HEK293T (cell line): ENCODE measurements around the gene CHAD.

Experiments
- CTCF ChIA-PET: fragments of 350-600 bp; formaldehyde crosslinking; extraction: SDS; loops from one replicate; lab custom pipeline; 2021; ENCODE audit warnings: antibody characterized with exemption, inconsistent platforms; lab: Yijun Ruan, JAX
- POLR2A ChIA-PET: fragments of 350-600 bp; formaldehyde crosslinking; extraction: SDS; loops from one replicate; lab custom pipeline; 2020; ENCODE audit warnings: antibody characterized with exemption, inconsistent platforms; lab: Yijun Ruan, JAX
- DNase-seq: peaks from one replicate; pipeline ENCODE4 v3.0.0; 2012; ENCODE audit warnings: mixed read lengths; ENCODE audit errors: extremely low spot score
- ARNT ChIP-seq: fragments of 450-650 bp; IDR thresholded peaks from 2 replicates; pipeline ENCODE4 v1.6.1; 2017; ENCODE audit warnings: mild to moderate bottlenecking
- BHLHE40 ChIP-seq: fragments of 450-650 bp; IDR thresholded peaks from 2 replicates; pipeline ENCODE4 v1.6.1; 2016; ENCODE audit warnings: mild to moderate bottlenecking, moderate library complexity, borderline replicate concordance
- CTBP1 ChIP-seq: fragments of 450-650 bp; IDR thresholded peaks from 2 replicates; pipeline ENCODE4 v1.6.1; 2016; ENCODE audit warnings: borderline replicate concordance
- ELF4 ChIP-seq: fragments of 450-650 bp; IDR thresholded peaks from 2 replicates; pipeline ENCODE4 v1.6.1; 2017; ENCODE audit warnings: antibody characterized with exemption
- FOXA1 ChIP-seq: fragments of 450-650 bp; IDR thresholded peaks from 2 replicates; pipeline ENCODE4 v1.6.1; 2016; ENCODE audit warnings: mild to moderate bottlenecking
- FOXK2 ChIP-seq: fragments of 450-650 bp; IDR thresholded peaks from 2 replicates; pipeline ENCODE4 v1.6.1; 2016; ENCODE audit warnings: mild to moderate bottlenecking
- FOXM1 ChIP-seq: fragments of 450-650 bp; IDR thresholded peaks from 2 replicates; pipeline ENCODE4 v1.6.1; 2017; ENCODE audit warnings: mild to moderate bottlenecking, borderline replicate concordance
- HDGF ChIP-seq: fragments of 450-650 bp; IDR thresholded peaks from 2 replicates; pipeline ENCODE4 v1.6.1; 2017; ENCODE audit warnings: antibody characterized with exemption, borderline replicate concordance
- L3MBTL2 ChIP-seq: fragments of 450-650 bp; conservative IDR thresholded peaks from 2 replicates; pipeline ENCODE4 v1.6.1; 2016; ENCODE audit warnings: mild to moderate bottlenecking
- LEF1 ChIP-seq: fragments of 450-650 bp; IDR thresholded peaks from 2 replicates; pipeline ENCODE4 v1.6.1; 2017; ENCODE audit warnings: mild to moderate bottlenecking, borderline replicate concordance
- NFRKB ChIP-seq: fragments of 450-650 bp; IDR thresholded peaks from 2 replicates; pipeline ENCODE4 v1.6.1; 2016; ENCODE audit warnings: mild to moderate bottlenecking, moderate library complexity
- SP1 ChIP-seq: fragments of 450-650 bp; IDR thresholded peaks from 2 replicates; pipeline ENCODE4 v1.6.1; 2017
- SUZ12 ChIP-seq: fragments of 450-650 bp; IDR thresholded peaks from 2 replicates; pipeline ENCODE4 v1.6.1; 2016; ENCODE audit warnings: mild to moderate bottlenecking
- TARDBP ChIP-seq: fragments of 450-650 bp; IDR thresholded peaks from 2 replicates; pipeline ENCODE4 v1.6.1; 2016
- ZNF384 ChIP-seq: fragments of 450-650 bp; IDR thresholded peaks from 2 replicates; pipeline ENCODE4 v1.6.1; 2016
- TF ChIP-seq, protein P1 (sequence below): fragments of 450-650 bp; IDR thresholded peaks from 2 replicates; pipeline ENCODE4 v1.6.1; 2016

The CHAD gene

DNA sequence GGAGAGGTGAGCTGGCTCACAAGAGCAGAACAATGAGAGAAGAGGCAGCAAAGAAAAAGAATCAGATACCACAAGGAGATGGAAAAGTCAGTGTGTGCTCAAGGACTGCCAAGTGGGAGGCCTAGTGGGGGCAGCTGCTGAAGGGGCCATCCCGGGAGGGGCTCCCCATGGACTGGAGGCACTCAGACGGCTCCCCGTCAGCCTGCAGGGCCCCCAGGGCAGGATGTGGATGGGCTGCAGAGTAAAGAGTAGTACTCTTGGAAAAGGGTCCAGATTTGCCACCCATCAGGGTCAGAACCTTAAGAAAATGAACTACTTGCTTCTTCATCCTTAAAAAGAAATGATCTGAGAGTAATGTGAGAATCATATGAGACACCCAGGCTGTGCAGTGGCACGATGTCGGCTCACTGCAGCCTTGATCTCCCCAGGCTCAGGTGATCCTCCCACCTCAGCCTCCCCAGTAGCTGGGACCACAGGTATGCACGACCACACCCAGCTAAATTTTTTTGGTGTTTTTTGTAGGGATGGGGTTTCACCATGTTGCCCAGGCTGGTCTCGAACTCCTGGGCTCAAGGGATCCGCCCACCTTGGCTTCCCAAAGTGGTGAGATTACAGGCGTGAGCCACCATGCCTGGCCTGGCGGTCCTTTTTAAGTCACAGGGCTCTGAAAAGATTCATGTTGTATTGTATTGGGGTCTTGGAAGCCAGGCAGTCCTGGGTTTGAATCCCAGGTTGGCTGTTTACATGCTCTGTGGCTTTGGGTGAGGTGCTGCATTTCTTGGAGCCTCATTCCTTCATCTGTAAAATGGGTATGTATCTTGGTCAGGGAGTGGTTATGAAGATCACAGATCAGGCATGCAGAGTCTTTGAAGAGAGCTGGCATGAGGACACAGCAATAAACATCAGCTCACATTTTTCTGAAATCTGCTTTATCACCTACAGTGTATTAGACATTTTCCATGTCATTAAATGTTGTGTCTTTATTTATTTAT lies 27.5 kb downstream of the CHAD start:
- CTCF ChIA-PET: no interaction called here
- POLR2A ChIA-PET: no interaction called here
- TF ChIP-seq ARNT (no peak), TARDBP (no peak), L3MBTL2 (no peak), CTBP1 (no peak), LEF1 (no peak), HDGF (no peak), ELF4 (no peak), ZNF384 (no peak), NFRKB (no peak), SUZ12 (no peak), FOXA1 (no peak), FOXK2 (no peak), SP1 (no peak), FOXM1 (no peak), BHLHE40 (no peak)
- TF ChIP-seq, protein P1, sequence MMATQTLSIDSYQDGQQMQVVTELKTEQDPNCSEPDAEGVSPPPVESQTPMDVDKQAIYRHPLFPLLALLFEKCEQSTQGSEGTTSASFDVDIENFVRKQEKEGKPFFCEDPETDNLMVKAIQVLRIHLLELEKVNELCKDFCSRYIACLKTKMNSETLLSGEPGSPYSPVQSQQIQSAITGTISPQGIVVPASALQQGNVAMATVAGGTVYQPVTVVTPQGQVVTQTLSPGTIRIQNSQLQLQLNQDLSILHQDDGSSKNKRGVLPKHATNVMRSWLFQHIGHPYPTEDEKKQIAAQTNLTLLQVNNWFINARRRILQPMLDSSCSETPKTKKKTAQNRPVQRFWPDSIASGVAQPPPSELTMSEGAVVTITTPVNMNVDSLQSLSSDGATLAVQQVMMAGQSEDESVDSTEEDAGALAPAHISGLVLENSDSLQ: no peak
- DNase-seq: no peak

DNA sequence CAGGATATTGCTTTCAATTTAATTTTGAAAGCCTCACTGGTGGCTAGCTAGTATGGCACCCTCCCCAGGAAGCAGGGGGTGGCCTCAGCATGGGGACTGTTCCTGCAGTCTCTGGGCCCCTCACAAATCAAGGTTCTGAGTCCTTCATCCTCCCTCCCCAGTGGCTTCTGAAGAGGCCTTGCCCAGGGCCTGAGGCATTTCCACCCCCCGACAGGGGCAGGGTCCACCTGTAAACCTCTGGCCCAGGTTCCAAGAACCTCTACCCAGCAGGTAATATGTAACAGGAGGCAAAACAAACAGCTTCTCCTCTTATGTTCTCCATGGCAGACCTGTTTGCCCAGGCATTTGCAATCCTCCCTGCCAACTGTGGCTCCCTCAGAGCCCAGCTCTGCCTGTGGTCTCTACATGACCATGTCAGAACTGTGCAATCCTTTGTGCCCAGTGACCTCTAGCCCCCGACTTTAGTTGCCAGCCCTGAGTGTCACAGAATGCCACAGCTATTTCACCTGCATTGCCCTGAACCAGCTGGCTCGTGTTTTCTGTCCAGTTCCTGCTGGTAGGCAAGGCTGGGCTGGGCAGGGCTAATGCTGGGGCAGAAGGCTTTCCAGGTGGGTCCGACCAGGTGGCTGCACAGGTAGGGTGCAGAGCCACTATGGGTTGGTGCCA lies 28.4 kb downstream of the CHAD start:
- DNase-seq: no peak
- POLR2A ChIA-PET: no interaction called here
- CTCF ChIA-PET: no interaction called here
- TF ChIP-seq ARNT (no peak), SP1 (no peak), ZNF384 (no peak), SUZ12 (no peak), HDGF (no peak), ELF4 (no peak), BHLHE40 (no peak), L3MBTL2 (no peak), FOXK2 (no peak), CTBP1 (no peak), FOXA1 (no peak), LEF1 (no peak), TARDBP (no peak), FOXM1 (no peak), NFRKB (no peak)
- TF ChIP-seq, protein P1: no peak

DNA sequence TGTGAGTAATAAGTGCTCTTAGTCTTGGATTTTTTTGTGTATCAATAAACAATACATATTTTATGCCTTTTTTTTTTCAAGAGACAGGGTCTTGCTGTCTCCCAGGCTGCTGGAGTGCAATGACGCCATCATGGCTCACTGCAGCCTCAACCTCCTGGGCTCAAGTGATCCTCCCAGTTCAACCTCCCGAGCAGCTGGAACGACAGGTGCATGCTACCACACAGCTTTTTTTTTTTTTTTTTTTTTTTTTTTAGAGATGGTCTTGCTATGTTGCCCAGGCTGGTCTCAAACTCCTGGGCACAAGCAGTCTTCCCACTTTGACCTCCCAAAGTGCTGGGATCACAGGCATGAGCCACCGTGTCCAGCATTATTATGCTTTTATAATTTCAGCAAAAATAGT lies 29.7 kb downstream of the CHAD start:
- TF ChIP-seq TARDBP: no peak
- TF ChIP-seq NFRKB: no peak
- no peak for TF ChIP-seq ZNF384
- no peak for TF ChIP-seq FOXM1
- TF ChIP-seq SP1: no peak
- no peak for TF ChIP-seq BHLHE40
- no peak for TF ChIP-seq FOXK2
- DNase-seq: no peak

DNA sequence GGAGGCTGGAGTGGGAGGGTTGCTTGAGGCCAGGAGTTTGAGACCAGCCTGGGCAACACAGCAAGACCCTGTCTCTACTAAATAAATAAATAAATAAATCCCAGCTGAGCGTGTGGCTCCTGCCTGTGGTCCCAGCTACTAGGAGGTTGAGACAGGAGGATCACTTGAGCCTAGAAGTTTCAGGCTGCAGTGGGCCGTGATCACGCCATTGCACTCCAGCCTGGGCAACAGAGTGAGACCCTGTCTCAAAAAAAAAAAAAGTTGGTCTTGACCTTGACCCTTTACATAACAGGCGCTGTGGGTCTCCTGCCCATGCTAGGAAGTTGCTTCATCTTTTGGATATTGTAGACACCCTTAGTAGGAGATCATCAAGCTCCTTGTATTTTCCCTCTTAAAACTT lies 31.3 kb downstream of the CHAD start:
- CTCF ChIA-PET: no interaction called here
- POLR2A ChIA-PET: interaction anchor here (0.6 kb wide), 1 partner anchor 11 kb away, joined by 3 read pairs; the partner anchor contains the start of gene ACSF2
- DNase-seq: no peak
- TF ChIP-seq LEF1: no peak
- no peak for TF ChIP-seq BHLHE40
- TF ChIP-seq ZNF384: no peak
- TF ChIP-seq SUZ12: no peak
- no peak for TF ChIP-seq CTBP1
- TF ChIP-seq ARNT: no peak
- no peak for TF ChIP-seq ELF4
- no peak for TF ChIP-seq FOXA1
- no peak for TF ChIP-seq NFRKB
- TF ChIP-seq TARDBP: no peak
- TF ChIP-seq FOXM1: no peak
- no peak for TF ChIP-seq L3MBTL2
- no peak for TF ChIP-seq HDGF
- TF ChIP-seq FOXK2: no peak
- TF ChIP-seq SP1: no peak
- TF ChIP-seq, protein P1: no peak

More for the DNA sequence above, 29.7 kb downstream of the CHAD start:
- CTCF ChIA-PET: no interaction called here
- POLR2A ChIA-PET: no interaction called here

GRCh38 chr17:50432125-50432762 lies 36.4 kb downstream of the CHAD start:
- TF ChIP-seq SP1: no peak
- TF ChIP-seq LEF1: no peak
- no peak for TF ChIP-seq BHLHE40
- TF ChIP-seq, protein P1: no peak
- TF ChIP-seq ELF4: no peak
- TF ChIP-seq ARNT: no peak
- TF ChIP-seq CTBP1: no peak
- no peak for TF ChIP-seq L3MBTL2
- no peak for TF ChIP-seq FOXA1
- CTCF ChIA-PET: interaction anchor here (0.6 kb wide), 1 partner anchor 49 kb away, joined by 6 read pairs; no protein-coding TSS in a partner anchor
- POLR2A ChIA-PET: interaction anchor here (2.6 kb wide), 1 partner anchor 35 kb away, joined by 17 read pairs; the partner anchor contains the start of gene LRRC59
- DNase-seq: no peak
